A204.1 (cell line): ENCODE results near the gene PLCXD1.
"Not testable (repeated sequence)": the region's sequence is repeated elsewhere in the genome, so short reads cannot be mapped to it uniquely, and the experiment has no call there.

Source experiments
- FAIRE-seq: peaks from 2 replicates; lab custom pipeline; 2012; peaks lifted over from hg19 to GRCh38; lab: Jason Lieb, UNC

Gene PLCXD1

GRCh38 chrX:292900-293897, 12.0 kb downstream of the PLCXD1 start:
- FAIRE-seq, result no peak

- no peak for FAIRE-seq
Measured at GRCh38 chrX:295136-295535, 14.0 kb downstream of the PLCXD1 start.

- FAIRE-seq, result no peak
Measured at GRCh38 chrX:298993-299392, 17.8 kb downstream of the PLCXD1 start.

GRCh38 chrX:300334-300733, 19.2 kb downstream of the PLCXD1 start:
- no peak for FAIRE-seq

GRCh38 chrX:302975-303374, 21.8 kb downstream of the PLCXD1 start:
- FAIRE-seq, result no peak

GRCh38 chrX:305781-306613, 24.8 kb downstream of the PLCXD1 start:
- not testable (repeated sequence) for FAIRE-seq

GRCh38 chrX:306614-307251, 25.6 kb downstream of the PLCXD1 start:
- not testable (repeated sequence) for FAIRE-seq

- FAIRE-seq, result no peak
Measured at GRCh38 chrX:307261-308111, 26.3 kb downstream of the PLCXD1 start.

- FAIRE-seq, result no peak
Measured at GRCh38 chrX:308821-309520, 27.8 kb downstream of the PLCXD1 start.

GRCh38 chrX:310621-311155, 29.5 kb downstream of the PLCXD1 start:
- no peak for FAIRE-seq

- FAIRE-seq, result no peak
Measured at GRCh38 chrX:311156-312129, 30.3 kb downstream of the PLCXD1 start.

- no peak for FAIRE-seq
Measured at GRCh38 chrX:312621-313331, 31.6 kb downstream of the PLCXD1 start.

GRCh38 chrX:313546-313945, 32.4 kb downstream of the PLCXD1 start:
- no peak for FAIRE-seq

GRCh38 chrX:314049-314448, 32.9 kb downstream of the PLCXD1 start:
- FAIRE-seq, result no peak

- FAIRE-seq, result no peak
Measured at GRCh38 chrX:314781-315595, 33.8 kb downstream of the PLCXD1 start.

- FAIRE-seq, result no peak
Measured at GRCh38 chrX:316351-317325, 35.5 kb downstream of the PLCXD1 start.
